ENCODE measurements around the gene ANGEL2.
"Not testable (repeated sequence)": the region's sequence is repeated elsewhere in the genome, so short reads cannot be mapped to it uniquely, and the experiment has no call there.

The ANGEL2 gene

DNA sequence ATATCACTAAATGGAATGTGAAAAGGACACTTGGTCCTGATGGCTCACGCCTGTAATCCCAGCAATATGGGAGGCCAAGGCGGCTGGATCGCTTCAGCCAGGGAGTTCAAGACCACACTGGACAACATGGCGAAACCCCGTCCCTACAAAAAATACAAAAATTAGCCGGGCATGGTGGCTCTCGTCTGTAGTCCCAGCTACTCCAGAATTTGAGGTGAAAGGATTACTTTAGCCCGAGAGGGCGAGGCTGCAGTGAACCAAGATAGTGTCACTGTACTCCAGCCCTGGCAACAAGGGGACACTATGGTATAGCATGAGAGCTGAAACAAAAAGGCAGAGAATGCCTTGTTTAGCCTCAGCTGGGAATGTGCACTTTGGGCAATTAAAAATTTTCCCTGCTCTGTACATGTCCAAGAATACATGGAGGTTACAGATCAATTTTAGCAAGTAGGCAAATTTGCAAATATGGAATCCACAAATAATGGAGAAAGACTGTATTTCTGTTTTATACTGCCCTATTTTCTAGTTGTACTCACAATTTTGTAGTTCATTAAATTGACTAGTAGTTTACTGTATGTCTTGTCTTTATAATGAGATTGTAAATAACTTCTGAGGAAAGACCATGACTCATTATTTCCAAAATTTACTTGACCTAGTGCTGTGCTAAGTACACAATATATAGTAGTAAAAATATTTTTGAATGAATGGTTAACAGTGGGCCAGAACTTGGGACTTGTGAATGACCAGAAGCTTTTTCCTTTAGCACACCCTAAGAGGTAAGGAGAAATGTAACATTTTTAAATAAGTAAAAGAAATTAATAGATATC, 2.0 kb upstream of the ANGEL2 start:
- DNase-seq: no peak

DNA sequence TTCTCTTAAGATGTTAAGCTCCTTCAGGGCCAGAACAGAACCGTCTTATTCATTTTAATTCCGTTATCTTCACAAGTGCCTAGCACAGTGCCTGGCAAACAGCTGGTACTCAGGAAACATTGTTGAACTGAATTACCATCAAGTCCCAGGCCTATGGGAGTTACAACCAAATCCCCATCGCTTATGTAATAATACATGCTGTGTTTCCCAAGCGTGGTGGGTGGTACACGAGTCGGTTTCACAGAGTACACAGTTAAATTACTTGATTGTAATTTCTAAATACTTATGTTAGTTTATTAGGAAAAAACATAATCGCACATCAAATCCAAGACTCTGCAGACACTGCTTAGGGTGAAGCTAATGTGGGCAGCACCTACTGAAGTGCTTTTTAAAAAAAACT, 1.0 kb downstream of the ANGEL2 start:
- DNase-seq: no peak

DNA sequence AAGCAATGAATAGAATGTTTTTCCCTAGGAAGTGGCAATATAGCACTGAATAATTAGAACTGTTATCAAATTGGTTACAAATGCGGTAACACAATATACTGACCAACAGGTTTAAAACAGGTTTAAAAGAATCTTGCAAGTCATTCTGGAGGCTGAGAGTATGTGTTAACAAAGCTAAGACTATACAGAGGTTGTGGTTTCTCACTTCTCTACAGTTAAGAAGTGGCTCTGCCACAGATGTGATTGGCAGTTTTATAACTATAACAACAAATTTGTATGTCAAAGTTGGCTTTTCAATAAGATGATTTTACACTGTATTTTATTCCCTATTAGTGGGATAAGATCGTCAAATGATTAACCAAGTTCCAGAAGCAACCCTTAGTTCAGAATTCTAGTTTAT, 7.1 kb downstream of the ANGEL2 start:
- no peak for DNase-seq

DNA sequence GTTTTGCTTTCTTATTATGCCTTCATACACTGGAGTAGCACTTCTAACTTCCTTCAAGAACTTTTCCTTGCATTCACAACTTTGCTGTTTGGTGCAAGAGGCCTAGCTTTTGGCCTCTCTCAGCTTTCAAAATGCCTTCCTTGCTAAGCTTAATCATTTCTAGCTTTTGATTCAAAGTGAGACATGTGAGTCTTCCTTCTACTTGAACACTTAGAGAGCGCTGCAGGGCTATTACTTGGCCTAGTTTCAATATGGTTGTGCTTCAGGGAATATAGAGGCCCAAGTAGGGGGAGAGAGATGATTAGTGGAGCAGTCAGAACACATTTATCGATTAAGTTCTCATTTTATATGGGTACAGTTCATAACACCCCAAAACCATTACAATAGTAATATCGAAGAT, 12.4 kb downstream of the ANGEL2 start:
- no peak for DNase-seq

DNA sequence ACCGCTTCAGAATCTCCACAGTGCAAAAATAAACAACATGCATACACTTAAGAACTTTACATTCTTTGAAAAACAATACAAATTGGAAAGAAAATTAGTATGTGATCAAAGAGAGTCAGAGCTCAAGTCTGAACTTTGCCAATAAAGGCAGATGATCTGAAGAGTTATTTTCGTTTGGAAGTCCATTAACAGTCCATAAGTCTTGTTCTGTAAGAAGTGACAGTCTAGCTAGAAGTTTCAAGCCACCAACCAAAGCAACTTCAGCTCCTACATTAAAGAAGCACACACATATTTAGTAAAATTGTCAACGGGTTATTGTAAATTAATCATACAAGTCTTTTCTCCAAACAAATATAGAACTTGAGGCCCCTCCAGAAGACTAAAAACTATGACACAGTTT, 20.7 kb downstream of the ANGEL2 start:
- no peak for DNase-seq

DNA sequence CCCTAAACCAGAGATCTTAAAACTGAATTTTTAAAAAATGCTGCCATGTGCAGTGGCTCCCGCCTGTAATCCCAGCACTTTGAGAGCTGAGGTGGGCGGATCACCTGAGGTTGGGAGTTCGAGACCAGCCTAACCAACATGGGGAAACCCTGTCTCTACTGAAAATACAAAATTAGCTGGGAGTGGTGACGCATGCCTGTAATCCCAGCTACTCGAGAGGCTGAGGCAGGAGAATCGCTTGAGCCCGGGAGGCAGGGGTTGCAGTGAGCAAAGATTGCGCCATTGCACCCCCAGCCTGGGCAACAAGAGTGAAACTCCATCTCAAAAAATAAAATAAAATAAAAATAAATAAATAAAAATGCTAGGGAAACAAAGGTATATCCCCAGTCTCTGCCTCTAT, 21.7 kb downstream of the ANGEL2 start:
- not testable (repeated sequence) for DNase-seq

DNA sequence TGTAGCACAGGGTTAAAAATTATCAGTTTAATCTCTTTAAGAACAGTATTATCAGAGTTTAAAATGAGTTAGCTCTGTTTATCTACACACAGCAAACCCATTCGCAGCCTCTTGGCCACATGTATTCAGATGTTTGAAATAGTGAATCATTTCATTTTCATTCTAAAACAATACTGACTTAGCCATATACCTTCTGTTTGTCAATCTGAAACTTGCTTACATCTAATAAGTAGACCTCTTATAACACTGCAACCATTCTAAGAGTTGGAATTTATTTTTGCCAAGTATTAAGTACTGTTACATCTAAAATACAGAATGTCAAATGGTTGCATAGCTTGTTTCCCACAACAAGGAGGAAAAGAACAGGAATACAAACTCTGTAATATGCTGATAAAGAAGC, 25.4 kb downstream of the ANGEL2 start:
- no peak for DNase-seq

DNA sequence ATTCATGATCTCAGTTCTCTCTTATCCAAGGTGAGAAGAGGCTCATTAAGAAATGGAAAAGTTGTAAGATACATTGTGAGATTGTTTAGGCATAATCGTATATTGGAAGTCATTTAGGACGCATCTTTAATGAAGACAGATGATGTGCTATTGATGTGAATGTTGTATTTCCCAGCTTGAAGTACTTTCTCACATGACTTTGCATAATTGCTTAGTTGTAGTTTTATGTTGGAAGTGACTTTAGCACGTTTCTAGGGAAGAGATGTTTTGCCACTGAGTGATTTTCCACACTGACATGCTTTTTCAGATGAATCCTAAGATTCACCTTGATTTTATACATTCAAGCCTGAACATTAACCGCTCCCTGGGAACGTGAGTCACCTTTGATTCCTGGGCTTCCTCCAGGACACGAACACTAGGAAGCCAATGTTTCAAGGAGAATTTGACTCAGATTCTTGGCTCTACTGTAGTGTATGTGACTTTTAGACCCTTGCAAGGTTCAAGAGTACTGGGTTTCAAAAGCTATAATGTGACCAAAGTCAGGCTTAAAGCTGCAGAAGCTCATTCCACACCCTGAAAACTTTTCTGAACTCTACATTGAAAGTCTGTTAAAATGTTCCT, 27.9 kb downstream of the ANGEL2 start:
- DNase-seq: no peak

DNA sequence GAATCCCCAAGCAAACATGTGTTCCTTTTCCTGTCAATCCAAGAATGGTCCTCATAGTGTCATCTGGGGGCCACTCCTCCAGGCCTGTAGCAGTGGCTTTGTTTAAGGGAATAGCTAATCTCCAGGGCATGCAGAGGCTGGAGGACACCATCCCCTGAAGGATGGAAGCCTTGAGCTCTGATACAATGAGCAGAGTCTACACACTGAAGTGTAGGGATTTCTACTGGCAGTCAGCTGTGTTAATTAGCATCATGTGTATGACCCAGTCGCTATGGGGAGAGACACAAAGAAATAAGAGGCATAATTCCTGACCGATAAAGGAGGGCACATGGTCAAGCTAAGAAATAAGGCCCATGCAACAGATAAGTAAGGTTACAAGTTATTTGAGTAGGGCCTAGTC, 29.1 kb downstream of the ANGEL2 start:
- no peak for DNase-seq

DNA sequence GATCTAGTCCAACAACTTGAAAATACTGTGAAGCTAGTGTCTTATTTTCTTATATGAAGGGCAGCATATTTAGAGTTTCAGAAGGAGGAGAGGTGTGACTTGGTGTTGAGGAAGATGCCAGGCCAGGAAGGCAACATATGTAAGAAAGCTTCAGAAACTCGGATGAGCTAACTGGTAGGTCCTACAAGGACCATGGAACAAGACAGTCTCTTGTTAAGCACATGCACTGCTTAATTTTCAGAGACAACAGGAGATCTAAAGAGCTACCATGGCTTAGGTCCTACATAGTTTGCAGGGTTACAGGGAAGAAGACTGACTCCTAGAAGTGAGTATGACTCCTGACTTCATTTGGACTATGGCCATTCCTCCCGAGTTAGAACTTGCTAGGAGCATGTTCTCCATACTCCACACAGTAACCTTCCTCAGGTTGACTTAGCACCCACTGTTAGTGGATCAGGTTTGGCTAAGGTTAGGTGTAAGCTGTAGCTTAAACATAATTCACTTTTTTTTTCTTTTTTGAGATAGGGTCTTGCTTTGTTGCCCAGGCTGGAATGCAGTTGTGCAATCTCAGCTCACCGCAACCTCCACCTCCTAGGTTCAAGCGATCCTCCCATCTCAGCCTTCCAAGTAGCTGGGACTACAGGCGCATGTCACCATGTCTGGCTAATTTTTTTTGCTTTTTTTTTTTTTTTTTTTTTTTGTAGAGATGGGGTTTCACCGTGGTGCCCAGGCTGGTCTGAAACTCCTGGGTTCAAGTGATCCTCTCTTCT, 31.0 kb downstream of the ANGEL2 start:
- no peak for DNase-seq

DNA sequence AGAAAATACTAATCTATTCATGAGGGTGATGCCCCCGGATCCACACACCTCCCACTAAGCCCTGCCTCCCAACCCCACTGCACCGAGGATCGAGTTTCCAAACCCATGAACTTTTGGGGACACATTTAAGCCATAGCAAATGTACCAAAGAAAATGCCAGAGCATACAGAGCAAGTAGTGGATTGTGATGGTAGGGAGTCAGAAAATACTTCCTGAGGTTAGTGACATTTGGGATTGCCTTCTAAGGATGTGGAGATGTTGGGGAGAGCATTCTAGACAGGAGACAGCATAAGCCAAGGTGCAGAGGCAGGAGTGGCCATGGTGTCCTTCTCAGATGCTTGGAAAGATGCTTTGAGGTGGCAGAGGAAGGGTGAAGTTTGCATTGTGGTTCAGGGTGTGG, 32.2 kb downstream of the ANGEL2 start:
- DNase-seq: no peak

DNA sequence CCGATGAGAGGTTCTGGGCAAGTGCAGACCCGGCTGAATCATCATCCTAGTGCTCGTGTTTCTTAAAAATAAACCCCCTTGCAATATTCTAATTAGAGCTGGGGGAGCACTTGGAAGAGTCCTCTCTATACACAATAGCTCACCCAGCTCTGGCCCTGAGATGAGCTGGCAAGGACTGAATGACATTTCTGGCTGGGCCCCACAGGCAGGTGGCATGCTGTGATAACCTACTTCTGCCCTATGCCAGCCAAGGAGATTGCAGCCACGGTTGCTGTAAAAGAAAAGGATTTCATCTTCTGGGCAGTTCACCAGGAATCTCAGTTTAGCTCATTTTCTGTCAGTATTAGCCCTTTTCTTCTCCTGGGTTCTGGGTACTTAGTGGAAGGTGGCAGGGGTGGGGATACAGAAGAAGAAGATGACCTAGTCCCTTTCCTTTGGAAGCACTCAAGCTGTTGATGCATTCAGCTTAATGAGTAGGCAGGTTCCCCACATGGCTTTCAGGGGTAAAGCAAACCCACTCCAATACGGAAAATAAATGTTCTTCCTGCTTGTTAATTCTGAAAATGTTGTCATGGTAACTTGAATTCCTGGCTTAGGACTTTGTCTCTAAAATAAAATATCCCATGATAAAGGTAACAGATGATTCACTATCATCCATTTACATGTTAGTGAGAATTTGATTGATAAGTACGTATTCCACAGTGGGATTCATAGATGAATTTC, 33.1 kb downstream of the ANGEL2 start:
- DNase-seq: no peak

DNA sequence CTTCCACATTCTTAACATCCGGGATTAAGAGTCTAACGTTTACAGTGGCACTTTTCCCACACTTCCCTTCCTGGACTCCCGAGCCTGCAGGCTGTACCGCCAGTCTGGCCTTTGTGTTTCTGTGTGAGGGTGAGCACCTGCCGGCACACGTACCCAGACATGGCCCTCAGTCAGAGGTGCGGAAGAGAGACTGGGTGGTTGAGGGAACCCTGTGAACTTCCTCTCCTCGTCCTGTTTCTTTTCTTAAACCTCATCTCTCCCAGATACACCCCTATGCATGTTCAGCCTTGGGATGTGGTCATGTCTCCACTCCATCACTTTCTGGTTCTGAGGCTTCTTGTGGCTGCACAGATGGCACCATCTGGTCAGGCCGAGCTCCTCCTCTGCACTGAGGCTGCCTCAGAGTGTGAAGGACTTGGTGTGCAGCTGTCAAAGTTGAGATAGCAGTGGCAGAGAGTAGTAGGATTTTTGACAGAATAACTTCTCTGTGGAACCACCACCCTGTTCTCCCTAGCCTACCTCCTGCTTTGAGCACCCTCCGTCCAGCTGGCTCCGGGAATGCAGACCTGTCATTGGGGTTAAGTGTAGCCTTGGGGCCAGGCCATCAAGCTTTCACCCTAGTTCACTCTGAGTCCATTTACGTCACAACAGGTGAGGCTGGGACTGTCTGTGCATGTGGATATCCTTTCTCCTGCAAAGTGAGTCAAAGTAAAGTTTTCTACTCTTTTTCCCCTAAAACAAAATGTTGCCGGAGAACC, 33.9 kb downstream of the ANGEL2 start:
- DNase-seq: no peak

DNA sequence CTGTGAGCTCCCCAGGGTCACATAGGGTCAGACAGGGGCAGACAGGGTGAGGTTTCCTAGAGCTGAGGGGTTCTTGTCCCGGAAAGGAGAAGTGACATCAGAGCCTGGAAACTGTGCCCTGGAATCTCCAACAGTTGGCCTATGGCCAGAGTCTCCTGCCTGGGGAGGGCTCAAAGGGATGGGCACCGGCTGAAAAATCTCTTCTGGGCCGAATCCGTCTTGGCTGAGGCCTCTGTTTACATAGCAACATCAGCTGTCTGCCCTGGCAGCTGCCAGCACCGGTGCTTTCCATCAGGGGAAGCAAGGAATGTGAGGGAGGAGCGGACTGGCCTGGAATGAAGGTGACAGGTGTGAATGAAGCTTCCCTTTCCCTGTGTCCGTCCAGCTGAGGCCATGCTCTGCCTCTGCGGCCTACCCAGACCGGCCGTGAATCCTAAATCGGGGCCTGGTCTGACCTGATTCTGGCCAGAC, 34.6 kb downstream of the ANGEL2 start:
- no peak for DNase-seq

DNA sequence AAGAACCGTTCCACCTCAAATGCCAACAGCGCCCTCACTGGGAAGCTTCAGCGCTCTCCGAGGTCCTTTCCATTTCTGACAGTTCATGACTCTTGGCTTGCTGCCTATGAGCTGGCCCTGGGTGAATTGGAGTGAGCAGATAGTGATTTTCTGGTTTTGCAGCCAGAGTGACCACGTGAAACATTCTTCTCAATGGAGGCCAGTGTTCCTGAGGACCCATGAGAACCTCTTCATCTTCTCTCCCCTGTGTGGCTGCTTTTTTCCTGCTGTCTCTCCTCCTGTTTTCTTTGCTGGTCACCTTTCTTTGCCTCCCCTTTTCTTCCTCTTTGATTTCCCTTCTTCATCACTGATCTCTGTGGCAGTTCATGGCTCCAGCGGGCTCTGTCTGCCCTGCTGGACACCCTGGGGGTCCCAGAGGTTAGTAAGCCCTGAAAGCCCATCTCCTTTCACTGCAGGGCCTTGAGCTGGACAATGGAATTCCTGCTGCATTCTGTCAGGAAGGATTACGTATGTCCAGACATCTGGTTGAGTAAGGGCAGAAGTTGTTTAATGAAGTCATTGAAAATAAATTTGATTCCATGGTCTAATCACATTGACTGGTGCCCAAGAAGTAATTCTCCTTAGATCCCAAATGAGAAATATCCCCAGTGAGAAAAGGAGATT, 35.4 kb downstream of the ANGEL2 start:
- no peak for DNase-seq

DNA sequence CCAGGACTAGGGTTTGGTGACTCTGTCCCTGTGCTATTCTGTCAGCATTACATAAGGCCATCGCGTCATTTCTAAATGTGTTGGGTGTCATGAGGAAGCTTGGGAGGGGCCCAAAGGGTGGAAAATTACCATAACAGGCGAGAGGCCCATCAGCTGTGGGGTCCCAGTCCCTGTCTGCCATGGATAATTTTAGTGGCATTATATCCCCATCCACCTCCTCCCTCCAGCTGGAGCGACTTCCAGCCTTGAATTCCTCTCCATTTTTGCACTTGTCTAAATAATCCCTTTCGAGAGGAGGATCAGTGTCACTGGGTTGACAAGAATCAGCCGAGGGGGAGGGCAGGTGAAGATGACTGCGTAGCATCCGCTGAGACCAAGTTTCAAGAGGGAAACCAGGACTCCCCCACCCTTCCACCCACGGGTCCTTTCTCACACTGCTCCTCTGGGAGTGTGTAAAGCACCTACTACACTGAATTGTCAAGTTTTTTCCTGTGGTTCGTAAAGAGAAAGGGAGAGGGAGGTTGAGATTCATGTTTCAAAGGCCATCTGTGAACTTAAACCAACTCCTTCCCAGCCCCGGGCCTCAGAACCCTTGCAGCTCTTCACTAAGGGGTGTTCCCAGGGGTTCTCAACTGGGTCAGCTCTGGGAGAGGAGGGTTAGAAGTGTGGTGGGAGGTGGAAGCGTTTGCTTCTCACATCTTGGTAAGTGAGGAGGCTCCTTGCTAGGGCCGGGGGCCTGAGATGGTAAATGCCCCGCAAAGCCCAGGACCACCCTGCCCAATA, 36.1 kb downstream of the ANGEL2 start:
- DNase-seq: no peak

DNA sequence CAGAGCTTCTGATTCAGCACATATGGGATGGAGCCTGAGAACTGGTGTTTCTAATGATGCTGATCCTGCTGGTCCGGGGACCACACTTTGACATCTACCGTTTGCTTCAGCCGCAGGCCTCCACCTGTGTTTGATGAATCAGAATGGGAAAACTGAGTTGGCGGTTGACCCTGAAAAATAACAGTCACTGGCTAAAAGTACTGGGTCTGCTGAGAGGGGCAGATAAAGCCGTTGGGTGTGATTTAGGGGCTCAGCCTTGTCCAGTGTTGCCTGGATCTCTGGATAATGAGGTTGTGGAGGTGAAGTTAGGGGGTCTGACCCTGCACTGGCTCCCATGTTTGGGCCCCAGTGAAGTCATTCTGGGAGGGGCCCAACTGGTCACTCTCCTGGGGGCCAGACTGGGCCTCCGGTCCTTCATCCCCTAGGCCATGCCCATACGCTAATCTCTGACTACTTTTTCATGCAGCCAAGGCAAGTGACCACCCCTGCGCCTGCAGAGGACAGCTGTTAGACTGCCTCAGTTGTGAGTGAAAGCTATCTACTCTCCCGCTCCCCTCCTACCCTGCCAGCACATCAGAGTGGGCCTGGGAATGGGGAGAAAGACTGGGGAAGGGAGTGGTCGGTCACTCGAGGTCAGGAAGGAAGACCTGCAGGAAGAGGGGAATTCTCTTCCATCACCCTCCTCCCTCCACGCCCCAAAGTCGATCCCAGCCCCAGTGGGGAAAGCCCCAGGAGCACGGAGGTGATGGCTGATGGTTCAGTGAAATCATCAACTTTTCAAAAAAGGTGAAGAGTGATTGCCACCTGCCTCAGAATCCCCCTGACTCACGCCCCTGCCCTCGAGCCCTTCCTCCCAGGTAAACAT, 37.7 kb downstream of the ANGEL2 start:
- DNase-seq: no peak

DNA sequence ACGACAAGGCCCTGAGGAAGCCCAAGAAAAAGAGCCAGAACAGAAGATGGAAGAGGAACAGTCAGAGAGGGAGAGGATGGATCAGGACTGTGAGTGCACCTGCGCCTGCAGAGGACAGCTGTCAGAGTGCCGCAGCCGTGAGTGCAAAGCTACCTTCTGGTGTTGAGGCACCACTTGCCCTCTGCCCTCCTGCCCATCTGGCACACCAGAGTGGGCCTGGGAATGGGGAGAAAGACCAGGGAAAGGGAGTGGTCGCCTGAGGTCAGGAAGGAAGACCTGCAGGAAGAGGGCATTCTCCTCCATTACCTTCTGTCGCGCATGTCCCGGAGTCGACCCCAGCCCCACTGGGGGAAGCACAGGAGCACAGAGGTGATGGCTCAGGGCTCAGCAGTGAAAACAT, 39.1 kb downstream of the ANGEL2 start:
- no peak for DNase-seq

DNA sequence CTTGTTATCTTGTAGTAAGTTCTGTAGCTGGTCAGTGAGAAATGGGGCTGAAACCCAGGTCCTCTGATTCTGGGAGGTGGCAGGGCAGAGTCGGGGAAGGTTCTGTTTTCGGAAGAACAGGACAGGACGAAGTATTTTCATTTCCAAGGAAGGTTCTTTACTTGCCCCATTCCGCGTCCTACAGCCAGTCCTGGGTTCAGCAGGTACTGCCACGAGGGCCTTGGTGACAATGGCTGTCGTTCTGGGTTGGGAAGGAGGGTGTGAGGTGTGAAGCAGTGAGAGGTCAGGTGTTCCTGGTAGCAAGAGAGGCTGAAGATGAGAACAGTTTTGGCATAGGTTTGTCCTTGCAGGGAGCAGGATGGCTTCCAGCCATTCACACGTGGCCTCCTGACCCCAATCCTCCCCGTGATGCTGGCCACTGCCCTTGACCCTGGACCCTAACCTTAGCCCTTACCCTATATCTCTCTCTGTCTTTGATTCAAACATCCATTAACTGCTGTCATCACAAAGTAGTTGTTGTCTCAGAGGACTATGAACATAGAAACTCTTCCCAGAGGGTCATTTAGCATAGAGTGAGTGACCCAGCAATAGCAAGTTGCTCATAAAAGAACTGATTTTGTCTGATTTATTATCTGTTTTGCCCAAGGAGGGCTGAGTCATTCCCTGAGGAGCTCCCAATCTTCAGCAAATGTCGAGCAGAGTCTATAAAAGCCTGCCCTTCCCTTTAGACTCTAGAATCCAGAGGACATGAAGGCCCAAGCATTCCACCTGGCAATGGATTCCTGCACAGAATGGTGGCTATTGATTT, 40.4 kb downstream of the ANGEL2 start:
- DNase-seq: no peak

Measured in 8988T (cell line).